Inferior parietal cortex (tissue), 1 donor: ENCODE data around the gene CLDN5.

Experiments used
- DNase-seq: peaks from one replicate; pipeline ENCODE4 v3.0.0-alpha.2; 2016; ENCODE audit errors: extremely low spot score

Gene CLDN5

GRCh38 chr22:19504900-19505734, 19.1 kb downstream of the CLDN5 start:
- DNase-seq = no peak

- no peak for DNase-seq
Measured at GRCh38 chr22:19503869-19504268, 20.3 kb downstream of the CLDN5 start.

- DNase-seq = no peak
Measured at GRCh38 chr22:19503367-19503766, 20.8 kb downstream of the CLDN5 start.

GRCh38 chr22:19501897-19502447, 22.2 kb downstream of the CLDN5 start:
- no peak for DNase-seq

GRCh38 chr22:19499880-19500242, 24.3 kb downstream of the CLDN5 start:
- DNase-seq = no peak

- no peak for DNase-seq
Measured at GRCh38 chr22:19499236-19499879, 24.9 kb downstream of the CLDN5 start.

- no peak for DNase-seq
Measured at GRCh38 chr22:19498866-19499190, 25.4 kb downstream of the CLDN5 start.

GRCh38 chr22:19498154-19498865, 25.9 kb downstream of the CLDN5 start:
- DNase-seq = no peak

GRCh38 chr22:19497245-19497644, 27.0 kb downstream of the CLDN5 start:
- no peak for DNase-seq

GRCh38 chr22:19496324-19496630, 27.9 kb downstream of the CLDN5 start:
- no peak for DNase-seq

GRCh38 chr22:19495562-19496323, 28.5 kb downstream of the CLDN5 start:
- DNase-seq = no peak

- no peak for DNase-seq
Measured at GRCh38 chr22:19494676-19495173, 29.5 kb downstream of the CLDN5 start.

GRCh38 chr22:19494001-19494560, 30.1 kb downstream of the CLDN5 start:
- no peak for DNase-seq

GRCh38 chr22:19492504-19493174, 31.6 kb downstream of the CLDN5 start:
- DNase-seq = no peak

GRCh38 chr22:19490628-19491230, 33.5 kb downstream of the CLDN5 start:
- DNase-seq = no peak

- no peak for DNase-seq
Measured at GRCh38 chr22:19488884-19489843, 35.0 kb downstream of the CLDN5 start.

- no peak for DNase-seq
Measured at GRCh38 chr22:19488285-19488684, 35.9 kb downstream of the CLDN5 start.

GRCh38 chr22:19483481-19484244, 40.5 kb downstream of the CLDN5 start:
- DNase-seq = no peak

GRCh38 chr22:19482297-19482696, 41.9 kb downstream of the CLDN5 start:
- no peak for DNase-seq
